HepG2 (cell line): Measurements from ENCODE around the gene KRTAP12-2.

ENCODE experiments used
- ATF1 ChIP-seq: IDR thresholded peaks from 2 replicates; pipeline ENCODE4 v1.6.1; 2016; ENCODE audit warnings: mild to moderate bottlenecking, control low read depth
- ATF3 ChIP-seq: sonication (generic); formaldehyde crosslinking; IDR thresholded peaks from 2 replicates; pipeline ENCODE4 v1.4.0; 2020; ENCODE audit warnings: missing genetic modification reagents
- CEBPB ChIP-seq: IDR thresholded peaks from 2 replicates; pipeline ENCODE4 v1.6.1; 2011; ENCODE audit warnings: low read depth, low read length, improper control_type of control experiment, borderline replicate concordance
- CREB1 ChIP-seq, 2 experiments: fragments of 450-650 bp in 1 of 2; IDR thresholded peaks; 2 replicates each; pipeline ENCODE4 v1.6.1; 2016 to 2017; ENCODE audit warnings: control low read depth in 1 of 2, mild to moderate bottlenecking in 1 of 2, missing compliant biosample characterization in 1 of 2, missing genetic modification characterization in 1 of 2
- CTCF ChIP-seq: sonication (generic); formaldehyde crosslinking; IDR thresholded peaks from 2 replicates; pipeline ENCODE4 v1.5.0; 2020; ENCODE audit warnings: mild to moderate bottlenecking, missing genetic modification reagents, moderate library complexity
- JUNB ChIP-seq: sonication (generic); formaldehyde crosslinking; IDR thresholded peaks from 2 replicates; pipeline ENCODE4 v1.8.0; 2022; ENCODE audit warnings: missing genetic modification reagents, mild to moderate bottlenecking, borderline replicate concordance
- POLR2A ChIP-seq, 2 experiments: IDR thresholded peaks; 2 replicates each; pipeline ENCODE4 v1.6.1; 2011; ENCODE audit warnings: low read depth in 2 of 2, low read length in 2 of 2, mild to moderate bottlenecking in 1 of 2, moderate library complexity in 1 of 2; ENCODE audit not compliant: insufficient read depth in 1 of 2
- RFX5 ChIP-seq: IDR thresholded peaks from 2 replicates; pipeline ENCODE4 v1.6.1; 2011; ENCODE audit warnings: low read depth, low read length, improper control_type of control experiment
- ZNF7 ChIP-seq: IDR thresholded peaks from 2 replicates; pipeline ENCODE4 v1.6.1; 2016; ENCODE audit warnings: missing biosample characterization, missing genetic modification reagents

GRCh38 chr21:44628707-44629391, 37.9 kb downstream of the KRTAP12-2 start:
- TF ChIP-seq CEBPB (no peak), JUNB (CRISPR knock-in tag) (no peak), POLR2A (IDR thresholded peaks at IDR 0.05; ENCODE audit: insufficient read depth in 1 of 2, low read depth in 2 of 2, low read length in 2 of 2) (no peak), RFX5 (no peak), CTCF (CRISPR knock-in tag) (no peak), ATF3 (CRISPR knock-in tag) (no peak), ATF1 (CRISPR knock-in tag) (no peak), ZNF7 (CRISPR knock-in tag) (no peak), CREB1 (IDR thresholded peaks at IDR 0.05) (no peak), CREB1 (CRISPR knock-in tag; IDR thresholded peaks at IDR 0.05) (no peak)
